Stimulated activated CD4-positive, alpha-beta T cell treated with anti-CD3 and anti-CD28 coated beads, TNF-alpha, amount 100 ng/mL, for 24 hours (primary cell): ENCODE measurements around the gene LRRC2.
A peak's percentile ranks its signal among the peaks of the same experiment; 100 is the strongest.
"Not testable (repeated sequence)": the region's sequence is repeated elsewhere in the genome, so short reads cannot be mapped to it uniquely, and the experiment has no call there.

Source experiments
- DNase-seq, 3 experiments: peaks; one replicate each; pipeline ENCODE4 v3.0.0-alpha.2; 2020; ENCODE audit warnings: low read depth in 3 of 3

LRRC2 gene

GRCh38 chr3:46527239-46527638, 38.9 kb downstream of the LRRC2 start:
- no peak for DNase-seq

- no peak for DNase-seq
Measured at GRCh38 chr3:46524832-46525231, 41.3 kb downstream of the LRRC2 start.

GRCh38 chr3:46524008-46524407, 42.1 kb downstream of the LRRC2 start:
- DNase-seq, result no peak

- DNase-seq, result no peak
Measured at GRCh38 chr3:46523556-46523955, 42.5 kb downstream of the LRRC2 start.

GRCh38 chr3:46522201-46522600, 43.9 kb downstream of the LRRC2 start:
- not testable (repeated sequence) for DNase-seq

- DNase-seq, result no peak
Measured at GRCh38 chr3:46521096-46521495, 45.0 kb downstream of the LRRC2 start.

GRCh38 chr3:46520531-46520930, 45.6 kb downstream of the LRRC2 start:
- DNase-seq, result no peak

- no peak for DNase-seq
Measured at GRCh38 chr3:46519952-46520351, 46.1 kb downstream of the LRRC2 start.

- DNase-seq, result no peak
Measured at GRCh38 chr3:46517784-46518181, 48.3 kb downstream of the LRRC2 start.

GRCh38 chr3:46517016-46517783, 48.9 kb downstream of the LRRC2 start:
- no peak for DNase-seq

GRCh38 chr3:46516521-46516920, 49.6 kb downstream of the LRRC2 start:
- no peak for DNase-seq

- DNase-seq, result no peak
Measured at GRCh38 chr3:46512191-46512749, 53.8 kb downstream of the LRRC2 start.

- DNase-seq, result no peak
Measured at GRCh38 chr3:46509661-46510187, 56.4 kb downstream of the LRRC2 start.

- no peak for DNase-seq
Measured at GRCh38 chr3:46508850-46509591, 57.1 kb downstream of the LRRC2 start.

GRCh38 chr3:46506526-46506925, 59.6 kb downstream of the LRRC2 start:
- no peak for DNase-seq

GRCh38 chr3:46505953-46506352, 60.1 kb downstream of the LRRC2 start:
- DNase-seq, result no peak

GRCh38 chr3:46504789-46505188, 61.3 kb downstream of the LRRC2 start:
- peak; percentile 14 to 40 (median 27) for DNase-seq

GRCh38 chr3:46503200-46503874, 62.8 kb downstream of the LRRC2 start:
- no peak for DNase-seq

- no peak for DNase-seq
Measured at GRCh38 chr3:46501702-46502101, 64.4 kb downstream of the LRRC2 start.

- no peak for DNase-seq
Measured at GRCh38 chr3:46500656-46501635, 65.2 kb downstream of the LRRC2 start.
